RPMI7951 (cell line): ENCODE measurements around the gene CAMSAP1. TPM values are rescaled to one million over a fixed set of nuclear protein-coding genes. Genes with fewer than 3 reads are reported as not detected.
A peak's percentile ranks its signal among the peaks of the same experiment; 100 is the strongest.
"Not testable (repeated sequence)": the region's sequence is repeated elsewhere in the genome, so short reads cannot be mapped to it uniquely, and the experiment has no call there.

Experiments used
- DNase-seq: peaks from one replicate; pipeline ENCODE4 v3.0.0-alpha.2; 2012; ENCODE audit warnings: low read depth
- total RNA-seq: library from RNA; depleted of rRNA; stranded (reverse); fragments of >200 nt; shearing (Covaris generic); gene quantifications from 2 replicates; pipeline ENCODE4 v1.2.3, GENCODE V29; 2014

The CAMSAP1 gene
- total RNA-seq, 1 experiment from 2014 or later: 6.2 TPM

DNA sequence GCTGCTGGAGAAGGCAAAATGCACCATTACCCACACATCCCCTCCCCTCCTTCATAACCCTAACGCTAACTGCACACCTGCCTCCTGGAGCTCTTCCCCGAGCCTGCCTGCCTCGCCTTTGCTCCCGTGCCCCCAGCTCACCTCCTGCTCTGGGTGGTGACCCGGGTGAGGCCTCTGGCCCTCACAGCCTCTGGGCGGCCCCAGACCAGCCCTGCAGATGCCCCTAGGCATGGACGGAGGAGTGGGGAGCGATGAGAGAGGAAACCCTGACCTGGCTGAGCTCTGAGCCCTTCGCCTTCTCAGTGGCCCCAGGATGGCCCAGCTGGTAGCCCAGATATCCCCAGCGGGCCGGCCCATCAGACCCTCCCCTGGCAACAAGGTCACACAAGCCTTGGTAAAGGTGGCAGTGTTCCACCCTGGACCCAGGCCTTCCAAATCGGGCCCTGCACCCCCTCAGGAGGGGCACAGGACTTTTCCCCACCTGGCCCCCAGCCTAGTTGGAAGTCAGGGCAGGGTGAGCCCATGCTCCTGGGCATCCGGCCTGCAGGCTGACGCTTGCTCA is 14.5 kb upstream of the CAMSAP1 start:
- no peak for DNase-seq

GRCh38 chr9:135920973-135921585 is 13.7 kb upstream of the CAMSAP1 start:
- no peak for DNase-seq

- no peak for DNase-seq
These were observed 13.0 kb upstream of the CAMSAP1 start for GRCh38 chr9:135920256-135920930.

DNA sequence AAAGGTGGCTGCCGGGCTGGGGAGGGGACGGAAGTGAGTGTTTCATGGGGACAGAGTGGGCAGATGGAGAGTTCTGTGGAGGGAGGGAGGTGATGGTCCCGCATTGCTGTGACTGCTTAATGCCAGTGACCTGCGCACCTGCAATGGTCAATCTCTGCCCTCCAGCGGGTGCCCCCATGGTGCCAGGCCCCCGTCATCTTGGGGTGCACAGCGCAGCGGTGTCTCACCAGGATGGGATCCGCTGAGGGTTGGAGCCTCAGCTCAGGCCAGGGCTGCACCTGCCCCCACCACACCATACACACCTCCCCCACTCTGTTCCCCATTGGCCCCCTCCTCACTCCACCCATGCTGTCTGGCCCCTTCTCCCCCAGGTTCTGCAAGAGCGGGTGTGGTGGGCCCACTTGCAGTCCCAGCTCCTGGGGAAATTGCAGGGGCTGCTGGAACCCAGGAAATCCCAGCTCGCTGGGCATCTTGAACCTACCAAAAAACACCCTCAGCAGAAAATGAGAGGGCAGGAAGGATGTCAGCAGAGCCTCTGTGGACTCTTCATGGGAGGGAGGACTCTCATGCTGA is 12.1 kb upstream of the CAMSAP1 start:
- DNase-seq: no peak

GRCh38 chr9:135916227-135916626 is 8.9 kb upstream of the CAMSAP1 start:
- not testable (repeated sequence) for DNase-seq

DNA sequence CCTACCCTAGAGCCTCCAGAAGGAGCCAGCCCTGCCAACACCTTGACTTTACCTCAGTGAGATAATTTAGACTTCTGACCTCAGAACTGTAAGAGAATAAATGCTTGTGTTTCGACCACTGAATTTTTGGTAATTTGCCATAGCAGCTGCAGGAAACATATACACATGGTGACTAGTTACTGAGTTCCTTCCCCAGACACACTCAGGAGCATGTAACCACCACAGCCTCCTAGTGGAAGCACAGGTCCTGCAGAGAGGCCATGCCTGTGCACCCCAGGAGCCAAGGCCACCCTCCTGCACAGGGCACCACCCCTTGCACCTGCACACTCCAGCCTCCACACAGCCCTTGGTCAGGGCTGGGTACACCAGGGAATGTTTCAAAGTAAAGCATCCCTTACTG is 7.6 kb upstream of the CAMSAP1 start:
- DNase-seq: peak; percentile 26

GRCh38 chr9:135911233-135911632 is 3.9 kb upstream of the CAMSAP1 start:
- DNase-seq: not testable (repeated sequence)

DNA sequence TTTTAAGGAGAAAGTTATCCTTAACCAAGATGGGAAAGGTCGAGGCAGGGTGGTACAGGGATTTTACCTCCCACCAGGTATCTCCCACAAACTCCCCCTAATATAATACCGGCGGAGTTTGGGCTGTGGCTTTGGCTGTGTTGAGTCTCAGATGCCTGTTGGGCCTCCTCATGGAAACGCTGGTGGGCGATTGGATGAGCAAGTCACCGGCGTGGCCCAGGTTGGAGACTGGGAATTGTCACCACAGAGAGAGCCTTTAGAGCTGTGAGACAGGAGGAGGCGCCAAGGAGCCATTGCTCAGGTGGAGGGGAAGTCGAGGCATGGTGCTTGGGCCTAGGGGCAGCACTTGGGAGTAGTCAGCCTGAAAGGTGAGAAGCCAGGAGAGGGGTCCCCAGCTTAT is 3.4 kb upstream of the CAMSAP1 start:
- DNase-seq: no peak

DNA sequence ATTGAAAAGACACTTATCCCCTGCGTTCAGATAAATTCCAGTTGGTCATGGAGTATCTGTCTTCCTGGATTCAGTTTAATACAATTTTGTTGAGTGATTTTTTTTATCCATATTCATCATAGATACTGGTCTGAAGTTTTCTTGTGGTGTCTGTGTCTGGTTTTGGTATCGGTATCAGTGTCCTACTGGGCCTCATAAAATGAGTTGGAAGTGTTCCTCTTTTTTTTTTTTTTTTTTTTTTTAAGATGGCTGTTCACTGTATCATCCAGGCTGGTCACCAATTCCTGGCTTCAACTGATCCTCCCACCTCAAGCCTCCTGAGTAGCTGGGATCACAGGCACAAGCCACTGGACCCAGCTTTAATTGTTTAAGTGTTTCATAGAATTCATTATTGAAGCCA is 2.9 kb upstream of the CAMSAP1 start:
- DNase-seq: no peak

- DNase-seq: no peak
These were observed 2.0 kb upstream of the CAMSAP1 start for GRCh38 chr9:135909371-135909770.

DNA sequence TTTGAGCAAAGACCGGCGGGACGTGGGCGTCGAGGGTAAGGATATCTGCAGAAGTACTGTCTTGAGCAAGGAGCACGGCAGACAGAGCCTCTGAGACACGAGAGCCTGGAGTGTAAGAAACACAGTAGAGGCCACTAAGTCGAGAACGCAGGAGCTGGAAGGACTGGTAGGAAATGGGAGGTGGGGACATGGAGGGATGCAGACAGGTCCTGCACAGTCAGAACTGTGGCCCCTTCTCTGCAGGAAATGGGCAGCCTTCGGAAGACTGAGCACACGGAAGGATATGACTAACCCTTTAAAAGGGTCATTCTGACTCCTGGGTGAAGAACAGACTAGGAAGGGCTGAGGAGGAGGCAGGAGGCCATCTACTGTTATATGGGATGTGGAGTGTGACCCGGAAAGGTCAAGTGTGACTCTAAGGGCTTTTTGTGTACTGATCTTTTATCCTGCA is 1.4 kb upstream of the CAMSAP1 start:
- no peak for DNase-seq

DNA sequence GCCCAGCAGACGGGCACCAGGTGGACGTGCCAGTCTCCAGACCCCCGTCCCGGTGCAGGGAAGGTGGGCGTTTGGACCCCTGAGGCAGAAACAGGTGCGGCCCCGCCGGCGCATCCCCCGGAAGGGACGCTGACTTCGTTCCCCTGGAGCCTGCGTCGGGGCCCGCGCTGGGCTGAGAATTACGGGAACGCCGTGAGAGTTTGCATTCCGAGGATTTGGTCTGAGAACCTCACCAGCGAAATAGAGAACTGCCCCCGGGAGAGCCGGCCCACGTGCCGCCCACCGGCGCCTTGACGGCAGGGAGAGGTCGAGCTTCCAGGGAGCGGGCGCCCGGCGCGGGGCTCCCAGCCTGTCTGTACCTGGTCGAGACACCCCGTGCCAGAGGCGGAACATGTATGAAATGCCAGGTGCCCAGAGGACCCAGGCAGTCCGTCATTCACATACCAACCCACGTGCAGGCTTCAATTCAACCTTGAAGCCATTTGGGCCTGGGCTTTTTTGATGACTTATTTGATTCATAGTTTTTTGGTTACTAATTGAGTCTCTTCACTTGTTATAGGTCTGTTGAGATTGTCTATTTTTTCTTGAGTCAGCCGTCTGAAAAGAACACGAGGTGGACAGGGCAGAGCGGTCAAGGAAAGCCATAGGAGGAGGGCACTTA is 877 bp upstream of the CAMSAP1 start:
- DNase-seq: no peak

DNA sequence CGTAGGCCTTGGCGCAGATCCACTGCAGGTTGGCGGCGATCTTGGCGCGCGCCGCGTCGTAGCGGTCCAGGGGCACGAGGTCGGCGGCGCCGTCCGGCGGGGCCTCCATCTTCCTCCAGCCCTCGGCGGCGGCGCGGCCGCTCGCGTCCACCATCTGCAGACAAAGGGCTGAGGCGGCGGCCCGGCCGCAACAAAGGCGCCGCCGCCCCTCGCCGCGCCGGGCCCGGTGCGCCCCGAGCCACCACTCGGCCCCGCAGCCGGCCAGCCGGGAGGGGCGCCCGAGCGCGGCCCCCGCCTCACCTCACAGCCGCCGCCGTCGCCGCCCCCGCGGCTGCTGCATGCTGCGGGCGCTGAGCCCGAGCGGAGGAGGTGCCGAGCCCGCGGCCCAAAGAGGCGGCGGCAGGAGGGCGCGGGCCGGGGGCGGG is 328 bp downstream of the CAMSAP1 start:
- peak; percentile 21 for DNase-seq

DNA sequence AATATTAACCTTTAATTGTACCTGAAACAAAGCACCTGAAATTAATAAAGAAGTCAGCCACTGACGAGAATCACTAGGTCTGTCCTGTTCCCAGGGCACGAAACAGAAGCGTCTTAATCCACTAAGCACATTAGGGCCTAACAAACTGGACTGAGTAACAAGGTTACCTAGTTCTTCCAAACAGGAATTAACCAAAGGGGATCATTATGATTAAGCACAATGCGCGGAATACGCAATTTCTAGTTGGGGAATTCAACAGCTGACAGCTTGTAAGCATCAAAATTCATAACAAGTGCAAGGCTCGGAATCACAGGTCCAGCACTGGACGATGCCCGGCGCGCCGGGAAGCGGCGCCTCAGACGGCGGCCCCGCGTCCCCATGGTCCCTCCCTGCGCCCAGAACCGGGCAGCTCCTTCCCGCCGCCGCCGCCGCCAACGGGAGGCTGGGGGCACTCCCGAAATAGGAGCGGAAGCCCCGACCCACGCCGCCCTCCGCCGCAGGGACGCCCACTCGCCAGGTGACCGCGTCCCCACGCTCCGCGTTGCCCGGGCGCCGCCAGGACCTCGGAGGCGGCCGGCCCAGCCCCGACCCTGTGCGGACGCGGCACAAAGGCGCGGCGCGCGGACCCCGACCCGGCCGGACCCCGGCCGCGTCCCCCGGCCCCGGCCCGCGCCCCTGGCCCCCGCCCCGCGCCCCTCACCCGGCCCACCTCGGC is 898 bp downstream of the CAMSAP1 start:
- DNase-seq: peak; percentile 21

DNA sequence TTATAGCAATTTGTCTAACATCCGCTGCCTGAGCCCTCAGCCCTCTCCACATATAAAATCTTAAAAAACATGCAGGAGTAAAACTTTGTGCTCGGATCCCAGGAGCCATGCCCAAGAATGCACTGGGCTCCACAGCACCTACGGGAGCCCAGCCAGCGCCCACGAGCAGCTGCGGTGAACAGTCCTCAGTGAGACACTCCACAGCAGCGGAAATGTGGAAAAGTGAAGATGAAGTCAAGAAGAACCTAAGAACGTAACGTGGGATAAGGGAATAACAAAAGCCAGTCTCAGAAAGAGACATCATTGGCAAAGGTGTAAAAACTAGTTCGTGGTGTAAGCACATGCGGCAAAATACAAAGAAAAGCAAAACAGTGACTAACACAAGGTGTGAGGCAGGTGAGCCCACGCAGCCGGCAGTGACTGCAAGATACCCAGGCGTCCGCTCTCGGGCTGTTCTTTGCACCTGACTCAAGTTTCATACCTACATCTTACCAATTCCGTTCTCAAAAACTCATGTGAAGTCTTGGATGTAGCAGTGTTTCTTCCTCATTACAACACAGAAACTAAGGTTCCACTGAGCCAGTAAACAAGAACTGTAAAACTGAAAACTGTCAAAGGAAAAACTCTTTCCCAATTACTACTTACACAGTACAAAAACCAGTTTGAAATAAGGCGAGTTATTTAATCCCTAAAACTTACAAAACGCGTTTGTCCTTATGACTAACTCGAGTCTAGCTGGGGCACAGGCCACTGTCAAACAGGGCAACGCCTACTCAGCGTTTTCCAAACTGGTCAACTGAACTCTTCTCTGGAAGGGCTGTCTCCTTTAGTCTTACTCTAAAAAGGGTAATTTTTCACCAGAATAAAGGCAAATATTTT is 1.7 kb downstream of the CAMSAP1 start:
- DNase-seq: peak; percentile 17

- no peak for DNase-seq
These were observed 3.4 kb downstream of the CAMSAP1 start for GRCh38 chr9:135903786-135904520.

DNA sequence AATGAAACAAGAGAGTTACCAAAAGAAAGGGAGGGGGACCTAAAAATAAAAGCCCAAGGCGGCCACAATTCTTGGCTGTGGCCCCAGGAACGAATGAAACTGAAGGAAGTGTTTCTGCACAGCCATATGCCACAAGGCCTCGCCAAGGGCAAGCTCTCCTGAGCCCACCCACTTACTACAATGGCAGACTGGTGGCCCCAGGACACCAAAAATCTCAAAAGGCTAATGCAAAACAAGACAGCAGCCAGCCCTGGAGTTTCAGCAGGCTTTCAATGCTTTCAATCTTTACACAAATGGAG is 4.0 kb downstream of the CAMSAP1 start:
- DNase-seq: no peak

- DNase-seq: no peak
These were observed 4.5 kb downstream of the CAMSAP1 start for GRCh38 chr9:135902655-135903357.

- no peak for DNase-seq
These were observed 5.5 kb downstream of the CAMSAP1 start for GRCh38 chr9:135901826-135902225.
